ENCODE measurements around the gene MAPK11. TPM values are rescaled to one million over a fixed set of nuclear protein-coding genes. Genes with fewer than 3 reads are reported as not detected.
"Not testable (repeated sequence)": the region's sequence is repeated elsewhere in the genome, so short reads cannot be mapped to it uniquely, and the experiment has no call there.

MAPK11 gene
- total RNA-seq, 2 donors from 2014 or later, result 10.2 to 15.1 TPM

GRCh38 chr22:50273352-50273751 is 3.2 kb upstream of the MAPK11 start:
- not testable (repeated sequence) for H3K36me3 Mint-ChIP-seq; ATAC-seq; H3K9me3 Mint-ChIP-seq; H3K4me3 Mint-ChIP-seq; DNase-seq (ENCODE audit: low spot score); H3K27ac Mint-ChIP-seq; H3K4me1 Mint-ChIP-seq (ENCODE audit: low read depth in 2 of 2); H3K27me3 Mint-ChIP-seq

GRCh38 chr22:50272044-50272802 is 2.0 kb upstream of the MAPK11 start:
- DNase-seq (ENCODE audit: low spot score), result no peak
- Mint-ChIP-seq H3K4me1 (ENCODE audit: low read depth in 2 of 2) (peaks cover 0 to 3% of the 10 kb centered on the region in 2 donors), H3K4me3 (no peak overlapping the region), H3K36me3 (no peaks in the 10 kb centered on the region), H3K27ac (no peak overlapping the region), H3K27me3 (peaks cover 0 to 2% of the 10 kb centered on the region in 2 donors), H3K9me3 (no peaks in the 10 kb centered on the region)
- ATAC-seq, result no peak

- DNase-seq (ENCODE audit: low spot score), result no peak
- H3K4me1 Mint-ChIP-seq (ENCODE audit: low read depth in 2 of 2), result peaks cover 0 to 3% of the 10 kb centered on the region in 2 donors
- peak; percentile 29 to 56 for ATAC-seq
- H3K9me3 Mint-ChIP-seq, result no peaks in the 10 kb centered on the region
- H3K27ac Mint-ChIP-seq, result no peak overlapping the region
- peaks cover 0 to 2% of the 10 kb centered on the region in 2 donors for H3K27me3 Mint-ChIP-seq
- H3K36me3 Mint-ChIP-seq, result no peaks in the 10 kb centered on the region
- H3K4me3 Mint-ChIP-seq, result peak overlapping the region; percentile 56
These were observed 1.4 kb upstream of the MAPK11 start for GRCh38 chr22:50271519-50271970.

- peak overlapping the region; percentile 56 for H3K4me3 Mint-ChIP-seq
These were observed 650 bp upstream of the MAPK11 start for GRCh38 chr22:50270666-50271394.

GRCh38 chr22:50269573-50269969 is 609 bp downstream of the MAPK11 start:
- H3K27me3 Mint-ChIP-seq, result peaks cover 0 to 2% of the 10 kb centered on the region in 2 donors
- no peak overlapping the region for H3K27ac Mint-ChIP-seq
- H3K4me3 Mint-ChIP-seq, result peak overlapping the region; percentile 32
- no peaks in the 10 kb centered on the region for H3K9me3 Mint-ChIP-seq
- H3K36me3 Mint-ChIP-seq, result no peaks in the 10 kb centered on the region
- no peak for DNase-seq (ENCODE audit: low spot score)
- ATAC-seq, result no peak
- peaks cover 0 to 3% of the 10 kb centered on the region in 2 donors for H3K4me1 Mint-ChIP-seq (ENCODE audit: low read depth in 2 of 2)

More at GRCh38 chr22:50270666-50271394, 650 bp upstream of the MAPK11 start:
- no peaks in the 10 kb centered on the region for H3K9me3 Mint-ChIP-seq
- DNase-seq (ENCODE audit: low spot score), result no peak
- H3K27ac Mint-ChIP-seq, result no peak overlapping the region
- peaks cover 0 to 3% of the 10 kb centered on the region in 2 donors for H3K4me1 Mint-ChIP-seq (ENCODE audit: low read depth in 2 of 2)
- peaks cover 0 to 2% of the 10 kb centered on the region in 2 donors for H3K27me3 Mint-ChIP-seq
- peak; percentile 70 to 77 for ATAC-seq
- no peaks in the 10 kb centered on the region for H3K36me3 Mint-ChIP-seq

- no peaks in the 10 kb centered on the region for H3K9me3 Mint-ChIP-seq
- ATAC-seq, result no peak
- H3K4me3 Mint-ChIP-seq, result no peak overlapping the region
- H3K36me3 Mint-ChIP-seq, result no peaks in the 10 kb centered on the region
- no peaks in the 10 kb centered on the region for H3K27me3 Mint-ChIP-seq
- H3K27ac Mint-ChIP-seq, result no peak overlapping the region
- H3K4me1 Mint-ChIP-seq (ENCODE audit: low read depth in 2 of 2), result peaks cover 0 to 3% of the 10 kb centered on the region in 2 donors
- DNase-seq (ENCODE audit: low spot score), result no peak
These were observed 1.5 kb downstream of the MAPK11 start for GRCh38 chr22:50268655-50269113.

GRCh38 chr22:50267591-50268390 is 2.4 kb downstream of the MAPK11 start:
- Mint-ChIP-seq H3K27ac (no peak overlapping the region), H3K27me3 (no peaks in the 10 kb centered on the region), H3K36me3 (no peaks in the 10 kb centered on the region), H3K4me3 (no peak overlapping the region), H3K9me3 (no peaks in the 10 kb centered on the region), H3K4me1 (ENCODE audit: low read depth in 2 of 2) (peaks cover 0 to 3% of the 10 kb centered on the region in 2 donors)
- DNase-seq (ENCODE audit: low spot score) (no peak), ATAC-seq (no peak)

GRCh38 chr22:50266994-50267393 is 3.2 kb downstream of the MAPK11 start:
- H3K4me1 Mint-ChIP-seq (ENCODE audit: low read depth in 2 of 2), result peaks cover 4 to 6% of the 10 kb centered on the region in 2 donors
- DNase-seq (ENCODE audit: low spot score), result no peak
- H3K27me3 Mint-ChIP-seq, result peaks cover 0 to 5% of the 10 kb centered on the region in 2 donors
- no peak overlapping the region for H3K4me3 Mint-ChIP-seq
- no peaks in the 10 kb centered on the region for H3K9me3 Mint-ChIP-seq
- no peak for ATAC-seq
- no peaks in the 10 kb centered on the region for H3K36me3 Mint-ChIP-seq
- H3K27ac Mint-ChIP-seq, result no peak overlapping the region

- H3K4me3 Mint-ChIP-seq, result no peak overlapping the region
- H3K4me1 Mint-ChIP-seq (ENCODE audit: low read depth in 2 of 2), result peaks cover 5 to 7% of the 10 kb centered on the region in 2 donors
- DNase-seq (ENCODE audit: low spot score) (no peak), ATAC-seq (no peak)
- H3K27ac Mint-ChIP-seq, result no peak overlapping the region
- no peaks in the 10 kb centered on the region for H3K9me3 Mint-ChIP-seq
- no peaks in the 10 kb centered on the region for H3K36me3 Mint-ChIP-seq
- peaks cover 0 to 5% of the 10 kb centered on the region in 2 donors for H3K27me3 Mint-ChIP-seq
These were observed 5.1 kb downstream of the MAPK11 start for GRCh38 chr22:50264946-50265669.

- no peaks in the 10 kb centered on the region for H3K36me3 Mint-ChIP-seq
- H3K27me3 Mint-ChIP-seq, result peaks cover 0 to 5% of the 10 kb centered on the region in 2 donors
- no peak for ATAC-seq
- no peaks in the 10 kb centered on the region for H3K9me3 Mint-ChIP-seq
- peaks cover 5 to 7% of the 10 kb centered on the region in 2 donors for H3K4me1 Mint-ChIP-seq (ENCODE audit: low read depth in 2 of 2)
- H3K4me3 Mint-ChIP-seq, result no peak overlapping the region
- no peak for DNase-seq (ENCODE audit: low spot score)
- no peak overlapping the region for H3K27ac Mint-ChIP-seq
These were observed 6.0 kb downstream of the MAPK11 start for GRCh38 chr22:50264104-50264745.

GRCh38 chr22:50262973-50263617 is 7.1 kb downstream of the MAPK11 start:
- peaks cover 4 to 5% of the 10 kb centered on the region in 2 donors for H3K4me1 Mint-ChIP-seq (ENCODE audit: low read depth in 2 of 2)
- no peaks in the 10 kb centered on the region for H3K9me3 Mint-ChIP-seq
- DNase-seq (ENCODE audit: low spot score) (no peak), ATAC-seq (no peak)
- H3K27me3 Mint-ChIP-seq, result peaks cover 0 to 7% of the 10 kb centered on the region in 2 donors
- H3K36me3 Mint-ChIP-seq, result no peaks in the 10 kb centered on the region
- H3K4me3 Mint-ChIP-seq, result no peak overlapping the region
- no peak overlapping the region for H3K27ac Mint-ChIP-seq

- Mint-ChIP-seq H3K4me3 (peak overlapping the region; percentile 73), H3K27ac (no peak overlapping the region), H3K36me3 (no peaks in the 10 kb centered on the region), H3K27me3 (peaks cover 0 to 7% of the 10 kb centered on the region in 2 donors), H3K4me1 (ENCODE audit: low read depth in 2 of 2) (peaks cover 4 to 5% of the 10 kb centered on the region in 2 donors), H3K9me3 (no peaks in the 10 kb centered on the region)
- DNase-seq (ENCODE audit: low spot score) (no peak), ATAC-seq (no peak)
These were observed 7.7 kb downstream of the MAPK11 start for GRCh38 chr22:50262460-50262911.

All from natural killer cell treated with Interleukin-12 subunit alpha and Interleukin-12 subunit beta and Interleukin-15 and Interleukin-18, amount 100 ng/mL, for 72 hours (primary cell).